Upper lobe of left lung (tissue), 4 donors: ENCODE results near the gene CLEC20A.

Experiments used
- CTCF ChIP-seq, 6 experiments: fragments of 450-650 bp in 4 of 6; fragments of 200-600 bp in 2 of 6; sonication (generic) in 2 of 6; IDR thresholded peaks; one replicate each; pipeline ENCODE4 v1.5.1; 2016 to 2019; ENCODE audit warnings: antibody characterized with exemption in 6 of 6
- EP300 ChIP-seq, 4 donors: sonication (generic); formaldehyde crosslinking; IDR thresholded peaks; one replicate each; pipeline ENCODE4 v1.5.1; 2017; ENCODE audit warnings: antibody characterized with exemption in 4 of 4, control low read depth in 2 of 4
- POLR2A ChIP-seq, 4 donors: fragments of 450-650 bp; IDR thresholded peaks; one replicate each; pipeline ENCODE4 v1.5.1; 2016 to 2017; ENCODE audit warnings: antibody characterized with exemption in 4 of 4, mild to moderate bottlenecking in 2 of 4
- POLR2AphosphoS5 ChIP-seq, 2 donors: sonication (generic); formaldehyde crosslinking; IDR thresholded peaks; one replicate each; pipeline ENCODE4 v1.5.1; 2017; ENCODE audit warnings: antibody characterized with exemption in 2 of 2

- no peak for TF ChIP-seq CTCF (IDR thresholded peaks at IDR 0.05)
- TF ChIP-seq POLR2AphosphoS5 (IDR thresholded peaks at IDR 0.05) = no peak
- no peak for TF ChIP-seq EP300 (IDR thresholded peaks at IDR 0.05)
- TF ChIP-seq POLR2A (IDR thresholded peaks at IDR 0.05) = no peak
Measured at GRCh38 chr1:178477373-178477772, 19.4 kb downstream of the CLEC20A start.
